OCI-LY7 (cell line): ENCODE measurements around the gene RNF32.

ENCODE experiments used
- CTCF ChIP-seq: fragments of 200-600 bp; sonication (generic); conservative IDR thresholded peaks from 2 replicates; pipeline ENCODE4 v1.5.1; 2014; ENCODE audit warnings: mild to moderate bottlenecking, antibody characterized with exemption, low read length, moderate library complexity, mixed read lengths
- EZH2phosphoT487 ChIP-seq: fragments of 200-600 bp; sonication (generic); IDR thresholded peaks from 2 replicates; pipeline ENCODE4 v1.6.1; 2018; ENCODE audit warnings: low read depth, borderline replicate concordance, mild to moderate bottlenecking, mixed run types, antibody characterized with exemption, low read length, moderate library complexity, mixed read lengths

GRCh38 chr7:156657681-156658080, 17.1 kb downstream of the RNF32 start:
- TF ChIP-seq CTCF: no peak
- no peak for TF ChIP-seq EZH2phosphoT487
